Heart right ventricle (tissue), 16 donors: ENCODE results near the gene CALML5. TPM values are rescaled to one million over a fixed set of nuclear protein-coding genes. Genes with fewer than 3 reads are reported as not detected.

Experiments used
- ATAC-seq, 8 donors: fragments of 200-7000 bp; cut with Tn5 transposase; one replicate each; pipeline ENCODE4 v1.9.1; 2020; ENCODE audit warnings: mild to moderate bottlenecking in 8 of 8, moderate library complexity in 8 of 8, moderate number of reproducible peaks in 1 of 8
- DNase-seq, 2 donors: peaks; one replicate each; pipeline ENCODE4 v3.0.0-alpha.2; 2020
- H3K27ac ChIP-seq, 10 donors: fragments of 200-600 bp; sonication (generic) in 2 of 10; one replicate each; pipeline versions ENCODE4 v1.5.0 to v1.8.0; 2020 to 2022; ENCODE audit warnings: mild to moderate bottlenecking in 3 of 10
- H3K27me3 ChIP-seq, 7 donors: fragments of 200-600 bp; one replicate each; pipeline ENCODE4 v1.8.0; 2021 to 2022; ENCODE audit warnings: mild to moderate bottlenecking in 2 of 7
- H3K36me3 ChIP-seq, 9 donors: fragments of 200-600 bp; sonication (generic) in 1 of 9; one replicate each; pipeline versions ENCODE4 v1.5.0 to v1.8.0; 2020 to 2022; ENCODE audit warnings: mild to moderate bottlenecking in 2 of 9
- H3K4me1 ChIP-seq, 9 donors: fragments of 200-600 bp; sonication (generic) in 1 of 9; one replicate each; pipeline versions ENCODE4 v1.5.0 to v1.8.0; 2020 to 2022; ENCODE audit warnings: mild to moderate bottlenecking in 4 of 9
- H3K4me3 ChIP-seq, 10 donors: fragments of 200-600 bp; sonication (generic) in 2 of 10; one replicate each; pipeline versions ENCODE4 v1.5.0 to v1.8.0; 2020 to 2022; ENCODE audit warnings: mild to moderate bottlenecking in 7 of 10, moderate library complexity in 2 of 10
- H3K9me3 ChIP-seq, 11 donors: fragments of 200-600 bp in 10 of 11; sonication (generic) in 2 of 11; one replicate each; pipeline versions ENCODE4 v1.5.0 to v1.8.0; 2013 to 2022; ENCODE audit warnings: mild to moderate bottlenecking in 2 of 11, control low read depth in 1 of 11, moderate library complexity in 1 of 11
- CTCF ChIP-seq, 9 donors: fragments of 200-600 bp; sonication (generic) in 2 of 9; IDR thresholded peaks; one replicate each; pipeline versions ENCODE4 v1.5.0 to v1.8.0; 2021 to 2022; ENCODE audit warnings: antibody characterized with exemption in 9 of 9, mild to moderate bottlenecking in 5 of 9, moderate library complexity in 1 of 9
- WGBS, 2 donors: extraction: QIAGEN DNeasy Blood & Tissue Kit; methylation state at CpG; one replicate each; pipeline ENCODE4 v1.1.7; 2013; ENCODE audit warnings: inconsistent platforms in 1 of 2; 5-methylcytosine and 5-hydroxymethylcytosine counted together
- intact Hi-C, 10 donors: fragments of 100-400 bp; cut with DNase I; formaldehyde crosslinking; loops; one replicate each; pipeline versions ENCODE4 v1.11.1 to v1.14.2; 2022
- polyA plus RNA-seq, 2 donors: library from polyadenylated mRNA; stranded (reverse); fragments of 200-250 nt; gene quantifications; one replicate each; pipeline ENCODE4 v1.2.3, GENCODE V29; 2013
- total RNA-seq, 10 donors: library from RNA; stranded (reverse); fragmentation: NEBNext Ultra II Directional in 3 of 10; extraction: Animal tissue kit (Norgen Biotek cat#: 25700) in 3 of 10; gene quantifications; one replicate each; pipeline versions ENCODE4 v1.2.1 to v1.2.4, GENCODE V29; 2021 to 2023
- donor health status: Arrhythmogenic right ventricular cardiomyopathy.
- donor health status: ischemic (EF 13 %, LVEDD 7.1; RV severe dilation, severe dysfunction).
- donor health status: healthy with polysubstance abuse.
- donor health status: DM: no; HTN: yes; CAD: no.
- donor health status: DM: no; HTN: no; CAD: no.
- donor health status: ischemic (EF 25% LVEDD 6.9; RV normal size, moderate dysfunction).
- donor health status: ischemic (EF 25% LVEDD 5.7; RV mildly dilated, moderate dysfunction).
- donor health status: healthy.
- donor health status: DM: yes; HTN: yes; CAD: no.
- donor health status: Ischemic cardiomyopathy.
- donor health status: ischemic (EF 35%, LVEDD 5.7; RV mildly dilated, moderate dysfunction).
- donor health status: nonischemic (EF 11% LVEDD 7.7; RV severe dilation, severe dysfunction).
- donor health status: DM: yes; HTN: yes; CAD: no.
- donor health status: PGD.
- donor health status: ischemic (EF 29% LVEDD 5.4; RV normal size, mild dysfunction).
- donor health status: nonischemic (EF 23%, LVEDD 6.1; RV moderate dilation, normal function).

The CALML5 gene
- total and polyA plus RNA-seq, 12 donors, result not detected

- peaks cover 0 to 32% (median 6%) of the 10 kb centered on the region in 9 donors for H3K36me3 ChIP-seq
- 49 to 56% methylated on average over 17 of the region's 17 CpGs for WGBS, 2 donors
- H3K4me1 ChIP-seq, result peaks cover 0 to 12% (median 3%) of the 10 kb centered on the region in 9 donors
- DNase-seq, result no peak
- H3K27ac ChIP-seq, result no peak overlapping the region
- H3K27me3 ChIP-seq, result no peaks in the 10 kb centered on the region
- no peak for TF ChIP-seq CTCF (IDR thresholded peaks at IDR 0.05)
- H3K4me3 ChIP-seq, result no peak overlapping the region
- intact Hi-C loops, result loop anchor here in 2 of 10 donors (5.0 kb wide), 2 partner anchors 70 to 1925 kb away; no protein-coding TSS in a partner anchor
- no peaks in the 10 kb centered on the region for H3K9me3 ChIP-seq
- ATAC-seq, result no peak
These were observed 37.2 kb downstream of the CALML5 start for GRCh38 chr10:5461914-5462840.

- intact Hi-C loops, result loop anchor here in 2 of 10 donors (5.0 kb wide), 2 partner anchors 71 to 1926 kb away; no protein-coding TSS in a partner anchor
- H3K9me3 ChIP-seq, result no peaks in the 10 kb centered on the region
- DNase-seq (no peak), ATAC-seq (no peak)
- H3K27me3 ChIP-seq, result no peaks in the 10 kb centered on the region
- WGBS, 2 donors, result 86 to 88% methylated on average over 4 of the region's 4 CpGs
- no peak for TF ChIP-seq CTCF (IDR thresholded peaks at IDR 0.05)
- H3K27ac ChIP-seq, result no peak overlapping the region
- H3K36me3 ChIP-seq, result peaks cover 0 to 42% (median 16%) of the 10 kb centered on the region in 9 donors
- no peak overlapping the region for H3K4me3 ChIP-seq
- H3K4me1 ChIP-seq, result peaks cover 0 to 12% (median 3%) of the 10 kb centered on the region in 9 donors
These were observed 38.2 kb downstream of the CALML5 start for GRCh38 chr10:5461203-5461588.

DNA sequence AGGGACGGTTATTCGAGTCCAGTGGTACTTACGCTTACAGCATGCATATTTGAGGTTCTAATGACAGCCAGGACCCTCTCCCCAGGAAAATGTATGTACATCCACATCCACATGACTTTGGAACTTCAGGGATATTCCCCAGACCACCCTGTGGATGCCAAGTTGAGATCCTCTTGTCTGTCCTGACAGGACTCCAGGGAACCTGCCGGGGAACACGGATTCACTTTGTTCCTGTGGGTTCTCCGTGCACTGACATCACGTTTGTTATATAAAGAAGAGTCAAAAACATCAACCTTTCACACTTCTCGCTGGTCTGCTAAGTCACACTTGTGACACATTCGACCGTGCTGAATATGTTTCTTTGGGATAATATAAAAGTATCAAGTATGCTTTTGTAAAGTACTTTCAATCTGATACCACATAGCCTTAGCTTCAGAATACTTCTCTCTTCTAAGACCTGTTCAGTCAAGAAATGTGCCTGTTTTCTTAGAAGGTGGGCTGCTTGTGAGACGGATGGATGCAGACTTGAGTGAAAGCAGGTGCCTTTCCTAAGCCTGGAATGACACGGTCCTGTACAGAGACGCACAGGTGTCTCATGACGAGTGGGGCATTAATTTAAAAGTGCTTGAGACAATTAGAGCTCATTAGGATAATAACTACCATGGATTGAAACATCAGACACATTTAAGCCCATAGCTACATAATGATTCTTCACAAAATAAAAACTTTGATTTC is 38.7 kb downstream of the CALML5 start:
- Histone ChIP-seq H3K27me3 (no peaks in the 10 kb centered on the region), H3K36me3 (peaks cover 0 to 47% (median 22%) of the 10 kb centered on the region in 9 donors), H3K4me3 (no peak overlapping the region), H3K27ac (no peak overlapping the region), H3K9me3 (no peaks in the 10 kb centered on the region), H3K4me1 (peaks cover 0 to 12% (median 3%) of the 10 kb centered on the region in 9 donors)
- intact Hi-C loops, result loop anchor here in 2 of 10 donors (5.0 kb wide), 2 partner anchors 72 to 1927 kb away; no protein-coding TSS in a partner anchor
- no peak for ATAC-seq
- TF ChIP-seq CTCF (IDR thresholded peaks at IDR 0.05), result no peak
- no peak for DNase-seq
- 90 to 91% methylated on average over 14 of the region's 14 CpGs for WGBS, 2 donors
